Cardiac fibroblast (primary cell): ENCODE results near the gene ZNHIT3.

ENCODE experiments used
- DNase-seq, 2 donors: peaks; one replicate each; pipeline versions ENCODE4 v3.0.0 to v3.0.0-alpha.2; 2010; ENCODE audit warnings: low read depth in 2 of 2
- H3K4me3 ChIP-seq, 2 donors: replicated peaks in 1 of 2; 1 replicate in 1 of 2; 2 replicates in 1 of 2; pipeline ENCODE4 v1.5.1; 2011; ENCODE audit warnings: low read depth in 2 of 2, low read length in 2 of 2, mild to moderate bottlenecking in 2 of 2, moderate library complexity in 1 of 2
- TF ChIP-seq, protein P1 (sequence below): IDR thresholded peaks from one replicate; pipeline ENCODE4 v1.5.1; 2011; ENCODE audit warnings: low read depth, mild to moderate bottlenecking, low read length, inconsistent platforms

The ZNHIT3 gene

DNA sequence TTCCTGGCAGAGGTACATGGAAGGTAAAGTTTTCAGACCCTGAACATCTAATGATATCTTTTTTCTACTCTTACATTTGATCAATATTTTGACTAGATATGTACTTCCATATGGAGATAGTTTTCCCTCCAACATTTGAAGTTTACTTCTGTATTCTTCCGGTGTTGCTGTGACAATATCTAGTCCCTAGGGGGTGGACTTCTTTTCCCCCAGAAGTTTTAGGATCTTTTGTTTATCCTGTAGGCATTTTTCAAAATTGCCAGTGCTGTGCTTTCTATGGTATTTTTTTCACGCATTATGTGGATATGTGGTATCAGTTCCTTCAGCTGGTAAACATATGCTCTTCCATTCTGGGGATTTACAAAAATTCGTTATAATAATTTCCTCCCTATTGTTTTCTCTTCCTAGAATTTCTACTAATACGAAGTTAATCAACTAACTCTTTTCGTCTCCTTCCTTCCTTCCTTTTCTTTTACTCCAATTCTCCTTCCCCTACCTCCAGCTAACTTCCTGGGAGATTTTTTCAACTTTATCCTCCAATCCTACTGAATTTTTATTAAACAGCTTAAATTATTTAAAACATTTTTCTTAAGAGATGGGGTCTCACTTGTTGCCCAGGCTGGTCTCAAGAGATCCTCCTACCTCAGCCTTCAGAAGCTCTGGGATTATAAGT, 26.1 kb upstream of the ZNHIT3 start:
- no peak overlapping the region for H3K4me3 ChIP-seq
- DNase-seq, result no peak
- TF ChIP-seq, protein P1, sequence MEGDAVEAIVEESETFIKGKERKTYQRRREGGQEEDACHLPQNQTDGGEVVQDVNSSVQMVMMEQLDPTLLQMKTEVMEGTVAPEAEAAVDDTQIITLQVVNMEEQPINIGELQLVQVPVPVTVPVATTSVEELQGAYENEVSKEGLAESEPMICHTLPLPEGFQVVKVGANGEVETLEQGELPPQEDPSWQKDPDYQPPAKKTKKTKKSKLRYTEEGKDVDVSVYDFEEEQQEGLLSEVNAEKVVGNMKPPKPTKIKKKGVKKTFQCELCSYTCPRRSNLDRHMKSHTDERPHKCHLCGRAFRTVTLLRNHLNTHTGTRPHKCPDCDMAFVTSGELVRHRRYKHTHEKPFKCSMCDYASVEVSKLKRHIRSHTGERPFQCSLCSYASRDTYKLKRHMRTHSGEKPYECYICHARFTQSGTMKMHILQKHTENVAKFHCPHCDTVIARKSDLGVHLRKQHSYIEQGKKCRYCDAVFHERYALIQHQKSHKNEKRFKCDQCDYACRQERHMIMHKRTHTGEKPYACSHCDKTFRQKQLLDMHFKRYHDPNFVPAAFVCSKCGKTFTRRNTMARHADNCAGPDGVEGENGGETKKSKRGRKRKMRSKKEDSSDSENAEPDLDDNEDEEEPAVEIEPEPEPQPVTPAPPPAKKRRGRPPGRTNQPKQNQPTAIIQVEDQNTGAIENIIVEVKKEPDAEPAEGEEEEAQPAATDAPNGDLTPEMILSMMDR, result no peak

GRCh38 chr17:36461330-36462110, 25.0 kb upstream of the ZNHIT3 start:
- TF ChIP-seq, protein P1, result no peak
- no peak overlapping the region for H3K4me3 ChIP-seq
- no peak for DNase-seq

GRCh38 chr17:36463916-36464764, 22.3 kb upstream of the ZNHIT3 start:
- DNase-seq, result peak; percentile 79 to 84
- TF ChIP-seq, protein P1, result no peak
- H3K4me3 ChIP-seq, result no peak overlapping the region

DNA sequence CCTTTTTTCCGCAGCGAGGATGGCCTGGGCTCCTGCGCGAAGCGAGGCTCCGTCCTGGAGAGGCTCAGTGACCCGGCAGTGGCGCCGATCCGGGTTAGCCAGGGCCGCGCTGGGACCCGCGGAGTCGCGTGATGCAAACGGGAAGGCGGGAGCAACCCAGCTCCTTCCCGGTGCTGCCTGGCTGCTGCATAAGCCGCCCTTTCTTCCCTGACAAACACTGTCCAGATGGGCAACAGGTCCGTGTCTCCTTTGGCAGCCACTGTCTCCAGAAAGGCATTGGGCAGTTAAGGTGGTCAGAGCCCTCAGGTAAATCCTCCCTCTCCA, 21.8 kb upstream of the ZNHIT3 start:
- H3K4me3 ChIP-seq, result no peak overlapping the region
- TF ChIP-seq, protein P1, result no peak
- no peak for DNase-seq

GRCh38 chr17:36468903-36469635, 17.4 kb upstream of the ZNHIT3 start:
- TF ChIP-seq, protein P1, result no peak
- no peak for DNase-seq

DNA sequence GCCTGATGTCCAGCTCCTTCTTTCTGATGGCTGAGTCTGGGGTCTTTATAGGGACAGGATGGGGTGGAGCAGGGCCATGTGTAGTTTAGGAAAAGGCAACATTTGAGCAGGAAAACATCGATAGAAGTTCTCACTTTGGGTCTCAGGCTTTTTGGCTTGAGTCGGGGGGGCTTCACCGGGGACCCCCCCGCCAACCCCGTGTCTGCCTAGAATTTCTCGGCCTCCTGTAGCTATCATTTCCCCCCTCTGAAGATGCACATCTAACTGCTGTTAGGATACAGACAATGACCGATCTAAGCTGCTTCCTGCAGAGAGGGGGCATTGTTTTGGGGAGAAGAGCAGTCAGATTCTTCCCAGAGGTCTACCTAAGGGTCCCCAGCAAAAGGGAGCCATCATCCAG, 16.7 kb upstream of the ZNHIT3 start:
- H3K4me3 ChIP-seq, result no peak overlapping the region
- no peak for DNase-seq
- TF ChIP-seq, protein P1, result no peak

More at GRCh38 chr17:36468903-36469635, 17.4 kb upstream of the ZNHIT3 start:
- no peak overlapping the region for H3K4me3 ChIP-seq
